HEK293 (cell line): ENCODE results near the gene CAMKK1.

Experiments used
- AEBP2 ChIP-seq: fragments of 450-650 bp; formaldehyde crosslinking; IDR thresholded peaks from 2 replicates; pipeline ENCODE4 v1.5.1; 2016; ENCODE audit warnings: missing biosample characterization, missing genetic modification characterization, borderline replicate concordance
- CTCF ChIP-seq: fragments of 450-650 bp; formaldehyde crosslinking; IDR thresholded peaks from 2 replicates; pipeline ENCODE4 v1.5.1; 2016; ENCODE audit warnings: missing biosample characterization, missing genetic modification characterization
- HIC1 ChIP-seq: fragments of 450-650 bp; formaldehyde crosslinking; IDR thresholded peaks from 2 replicates; pipeline ENCODE4 v1.5.1; 2016; ENCODE audit warnings: missing biosample characterization, missing genetic modification characterization
- KLF10 ChIP-seq: fragments of 450-650 bp; IDR thresholded peaks from 2 replicates; pipeline ENCODE4 v1.5.1; 2018; ENCODE audit warnings: missing biosample characterization, mild to moderate bottlenecking, missing genetic modification characterization
- OVOL3 ChIP-seq: fragments of 450-650 bp; formaldehyde crosslinking; IDR thresholded peaks from 2 replicates; pipeline ENCODE4 v1.5.1; 2016; ENCODE audit warnings: missing biosample characterization, missing genetic modification characterization
- ZNF132 ChIP-seq: fragments of 450-650 bp; formaldehyde crosslinking; IDR thresholded peaks from 2 replicates; pipeline ENCODE4 v1.5.1; 2017; ENCODE audit warnings: missing biosample characterization, missing genetic modification characterization, borderline replicate concordance
- ZNF169 ChIP-seq: fragments of 450-650 bp; formaldehyde crosslinking; IDR thresholded peaks from 2 replicates; pipeline ENCODE4 v1.5.1; 2016; ENCODE audit warnings: missing biosample characterization, missing genetic modification characterization
- ZNF18 ChIP-seq: fragments of 450-650 bp; formaldehyde crosslinking; IDR thresholded peaks from 2 replicates; pipeline ENCODE4 v1.5.1; 2016; ENCODE audit warnings: missing biosample characterization, missing genetic modification characterization
- ZNF223 ChIP-seq: fragments of 450-650 bp; formaldehyde crosslinking; IDR thresholded peaks from 2 replicates; pipeline ENCODE4 v1.5.1; 2016; ENCODE audit warnings: missing biosample characterization, missing genetic modification characterization
- ZNF354C ChIP-seq: fragments of 450-650 bp; formaldehyde crosslinking; IDR thresholded peaks from 2 replicates; pipeline ENCODE4 v1.5.1; 2016; ENCODE audit warnings: missing biosample characterization, missing genetic modification characterization, low read depth, borderline replicate concordance
- ZNF366 ChIP-seq: fragments of 450-650 bp; formaldehyde crosslinking; conservative IDR thresholded peaks from 2 replicates; pipeline ENCODE4 v1.5.1; 2016; ENCODE audit warnings: missing biosample characterization, missing genetic modification characterization
- ZNF416 ChIP-seq: fragments of 450-650 bp; formaldehyde crosslinking; IDR thresholded peaks from 2 replicates; pipeline ENCODE4 v1.5.1; 2016; ENCODE audit warnings: missing biosample characterization, missing genetic modification characterization
- ZNF449 ChIP-seq: fragments of 450-650 bp; formaldehyde crosslinking; IDR thresholded peaks from 2 replicates; pipeline ENCODE4 v1.5.1; 2017; ENCODE audit warnings: missing biosample characterization, mild to moderate bottlenecking, missing genetic modification characterization, moderate library complexity
- ZNF544 ChIP-seq: fragments of 450-650 bp; formaldehyde crosslinking; IDR thresholded peaks from 2 replicates; pipeline ENCODE4 v1.5.0; 2017; ENCODE audit warnings: missing biosample characterization, missing genetic modification characterization
- ZNF549 ChIP-seq: fragments of 450-650 bp; IDR thresholded peaks from 2 replicates; pipeline ENCODE4 v1.5.1; 2018; ENCODE audit warnings: missing biosample characterization, missing genetic modification characterization, mild to moderate bottlenecking, inconsistent platforms, moderate library complexity
- ZNF561 ChIP-seq: fragments of 450-650 bp; IDR thresholded peaks from 2 replicates; pipeline ENCODE4 v1.5.1; 2018; ENCODE audit warnings: missing biosample characterization, missing genetic modification characterization, borderline replicate concordance
- ZNF639 ChIP-seq: fragments of 450-650 bp; formaldehyde crosslinking; IDR thresholded peaks from 2 replicates; pipeline ENCODE4 v1.5.1; 2016; ENCODE audit warnings: missing biosample characterization, missing genetic modification characterization
- ZNF701 ChIP-seq: fragments of 450-650 bp; formaldehyde crosslinking; IDR thresholded peaks from 2 replicates; pipeline ENCODE4 v1.5.1; 2016; ENCODE audit warnings: missing biosample characterization, missing genetic modification characterization
- ZNF704 ChIP-seq: fragments of 450-650 bp; formaldehyde crosslinking; IDR thresholded peaks from 2 replicates; pipeline ENCODE4 v1.5.1; 2016; ENCODE audit warnings: missing biosample characterization, missing genetic modification characterization
- ZSCAN23 ChIP-seq: fragments of 450-650 bp; formaldehyde crosslinking; IDR thresholded peaks from 2 replicates; pipeline ENCODE4 v1.5.1; 2016; ENCODE audit warnings: missing biosample characterization, missing genetic modification characterization

CAMKK1 gene

GRCh38 chr17:3935140-3935542 lies 42.3 kb upstream of the CAMKK1 start (continued):
- TF ChIP-seq ZNF549 (tag by site-specific recombination) (no peak), ZNF449 (tag by site-specific recombination) (no peak), ZNF544 (tag by site-specific recombination) (no peak), KLF10 (tag by site-specific recombination) (no peak), ZNF639 (no peak), OVOL3 (tag by site-specific recombination) (no peak), ZNF169 (tag by site-specific recombination) (no peak), ZNF366 (no peak), ZNF701 (tag by site-specific recombination) (no peak), ZNF223 (tag by site-specific recombination) (no peak), CTCF (peak; percentile 83), ZNF416 (tag by site-specific recombination) (no peak), ZSCAN23 (tag by site-specific recombination) (no peak), ZNF18 (tag by site-specific recombination) (no peak), ZNF704 (tag by site-specific recombination) (no peak), ZNF132 (no peak), HIC1 (tag by site-specific recombination) (no peak), AEBP2 (tag by site-specific recombination) (no peak), ZNF354C (tag by site-specific recombination) (no peak), ZNF561 (no peak; the same call in 1 of the 2 replicates)
